Measurements from ENCODE around the gene GOLGA8K.
"Not testable (repeated sequence)": the region's sequence is repeated elsewhere in the genome, so short reads cannot be mapped to it uniquely, and the experiment has no call there.

The GOLGA8K gene

GRCh38 chr15:32352748-32353147 lies 50.3 kb downstream of the GOLGA8K start:
- DNase-seq = not testable (repeated sequence)

- DNase-seq = not testable (repeated sequence)
These were observed 52.4 kb downstream of the GOLGA8K start for GRCh38 chr15:32350563-32351220.

GRCh38 chr15:32347037-32347436 lies 56.1 kb downstream of the GOLGA8K start:
- not testable (repeated sequence) for DNase-seq

- DNase-seq = not testable (repeated sequence)
These were observed 57.0 kb downstream of the GOLGA8K start for GRCh38 chr15:32345978-32346547.

- DNase-seq = not testable (repeated sequence)
These were observed 59.2 kb downstream of the GOLGA8K start for GRCh38 chr15:32343921-32344320.

Data from RPMI8226 (cell line).